IMR-90 (cell line): Measurements from ENCODE around the gene CFAP69.

Experiments
- POLR2A ChIP-seq: IDR thresholded peaks from 2 replicates; pipeline ENCODE4 v1.6.1; 2012; ENCODE audit warnings: mild to moderate bottlenecking, low read depth, low read length
- TF ChIP-seq, protein P1 (sequence below): conservative IDR thresholded peaks from 2 replicates; pipeline ENCODE4 v1.5.1; 2012; ENCODE audit warnings: mild to moderate bottlenecking, low read depth, low read length, improper control_type of control experiment

DNA sequence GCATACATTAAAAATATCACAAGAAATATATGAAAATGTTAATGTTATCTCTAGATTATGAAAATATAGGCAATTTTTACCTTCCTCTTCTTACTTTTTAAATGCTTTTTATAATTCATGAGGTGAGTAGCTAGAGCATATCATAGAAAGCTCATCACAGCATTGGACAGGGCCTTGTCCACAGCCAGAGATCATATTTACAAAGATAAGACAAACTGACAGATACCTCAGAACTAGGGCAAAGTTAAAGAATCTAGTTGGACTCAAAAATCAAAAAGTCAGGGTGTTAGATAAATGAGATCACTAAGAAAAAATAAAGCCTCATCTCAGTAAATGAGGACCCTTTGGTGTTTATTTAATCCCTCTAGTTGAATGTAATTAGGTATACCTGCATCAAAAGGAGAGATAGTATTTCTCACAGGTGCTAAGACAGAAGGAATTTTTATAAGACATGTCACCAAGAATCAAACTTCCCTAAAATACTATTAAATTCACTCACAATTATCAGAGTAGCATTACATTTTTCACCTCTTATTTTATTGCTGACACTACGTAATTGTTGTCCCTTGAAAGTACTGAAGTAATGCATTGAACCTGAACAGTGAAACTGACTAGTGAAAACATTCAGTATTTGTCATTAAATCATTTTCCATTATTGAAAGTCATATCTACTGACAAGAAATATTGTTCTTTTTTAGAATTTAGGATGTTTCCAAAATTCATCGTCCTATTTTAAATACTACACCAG lies 25.6 kb downstream of the CFAP69 start:
- TF ChIP-seq POLR2A = no peak
- TF ChIP-seq, protein P1, sequence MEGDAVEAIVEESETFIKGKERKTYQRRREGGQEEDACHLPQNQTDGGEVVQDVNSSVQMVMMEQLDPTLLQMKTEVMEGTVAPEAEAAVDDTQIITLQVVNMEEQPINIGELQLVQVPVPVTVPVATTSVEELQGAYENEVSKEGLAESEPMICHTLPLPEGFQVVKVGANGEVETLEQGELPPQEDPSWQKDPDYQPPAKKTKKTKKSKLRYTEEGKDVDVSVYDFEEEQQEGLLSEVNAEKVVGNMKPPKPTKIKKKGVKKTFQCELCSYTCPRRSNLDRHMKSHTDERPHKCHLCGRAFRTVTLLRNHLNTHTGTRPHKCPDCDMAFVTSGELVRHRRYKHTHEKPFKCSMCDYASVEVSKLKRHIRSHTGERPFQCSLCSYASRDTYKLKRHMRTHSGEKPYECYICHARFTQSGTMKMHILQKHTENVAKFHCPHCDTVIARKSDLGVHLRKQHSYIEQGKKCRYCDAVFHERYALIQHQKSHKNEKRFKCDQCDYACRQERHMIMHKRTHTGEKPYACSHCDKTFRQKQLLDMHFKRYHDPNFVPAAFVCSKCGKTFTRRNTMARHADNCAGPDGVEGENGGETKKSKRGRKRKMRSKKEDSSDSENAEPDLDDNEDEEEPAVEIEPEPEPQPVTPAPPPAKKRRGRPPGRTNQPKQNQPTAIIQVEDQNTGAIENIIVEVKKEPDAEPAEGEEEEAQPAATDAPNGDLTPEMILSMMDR = no peak
